Liver (tissue), 3 donors: ENCODE results near the gene GPR15LG.
"Not testable (repeated sequence)": the region's sequence is repeated elsewhere in the genome, so short reads cannot be mapped to it uniquely, and the experiment has no call there.

ENCODE experiments used
- CTCF ChIP-seq: fragments of 150-350 bp; IDR thresholded peaks from 2 replicates; pipeline ENCODE4 v1.5.1; 2017; ENCODE audit warnings: improper control_type of control experiment, low read depth, low read length; ENCODE audit not compliant: missing input control
- HNF4A ChIP-seq, 2 donors: conservative IDR thresholded peaks; 2 replicates each; pipeline ENCODE4 v1.6.1; 2016; ENCODE audit warnings: antibody characterized with exemption in 2 of 2, mild to moderate bottlenecking in 2 of 2
- HNF4G ChIP-seq: IDR thresholded peaks from 2 replicates; pipeline ENCODE4 v1.6.1; 2016; ENCODE audit warnings: antibody characterized with exemption
- JUND ChIP-seq, 2 donors: IDR thresholded peaks; 2 replicates each; pipeline ENCODE4 v1.6.1; 2016; ENCODE audit warnings: antibody characterized with exemption in 2 of 2
- MAX ChIP-seq: IDR thresholded peaks from 2 replicates; pipeline ENCODE4 v1.6.1; 2016; ENCODE audit warnings: antibody characterized with exemption
- RAD21 ChIP-seq, 2 donors: IDR thresholded peaks; 2 replicates each; pipeline ENCODE4 v1.6.1; 2016; ENCODE audit warnings: antibody characterized with exemption in 2 of 2, mild to moderate bottlenecking in 2 of 2
- RXRA ChIP-seq, 2 donors: IDR thresholded peaks; 2 replicates each; pipeline ENCODE4 v1.6.1; 2017 to 2018; ENCODE audit warnings: antibody characterized with exemption in 2 of 2, mild to moderate bottlenecking in 1 of 2
- SP1 ChIP-seq: IDR thresholded peaks from 2 replicates; pipeline ENCODE4 v1.6.1; 2018; ENCODE audit warnings: antibody characterized with exemption, mild to moderate bottlenecking
- TAF1 ChIP-seq: conservative IDR thresholded peaks from 2 replicates; pipeline ENCODE4 v1.6.1; 2016; ENCODE audit warnings: antibody characterized with exemption, mild to moderate bottlenecking
- YY1 ChIP-seq: IDR thresholded peaks from 2 replicates; pipeline ENCODE4 v1.6.1; 2016; ENCODE audit warnings: antibody characterized with exemption, mild to moderate bottlenecking
- ZBTB33 ChIP-seq: IDR thresholded peaks from 2 replicates; pipeline ENCODE4 v1.6.1; 2016; ENCODE audit warnings: antibody characterized with exemption
- TF ChIP-seq, protein P1 (sequence below): IDR thresholded peaks from 2 replicates; pipeline ENCODE4 v1.6.1; 2016; ENCODE audit warnings: antibody characterized with exemption, mild to moderate bottlenecking
- donor health status: healthy.
- donor health status: healthy.

DNA sequence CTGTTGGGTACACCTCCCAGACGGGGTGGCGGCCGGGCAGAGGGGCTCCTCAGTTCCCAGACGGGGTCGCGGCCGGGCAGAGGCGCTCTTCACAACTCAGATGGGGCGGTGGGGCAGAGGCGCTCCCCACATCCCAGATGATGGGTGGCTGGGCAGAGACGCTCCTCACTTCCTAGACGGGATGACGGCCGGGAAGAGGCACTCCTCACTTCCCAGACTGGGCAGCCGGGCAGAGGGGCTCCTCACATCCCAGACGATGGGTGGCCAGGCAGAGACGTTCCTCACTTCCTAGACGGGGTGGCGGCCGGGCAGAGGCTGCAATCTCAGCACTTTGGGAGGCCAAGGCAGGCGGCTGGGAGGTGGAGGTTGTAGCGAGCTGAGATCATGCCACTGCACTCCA is 6.8 kb downstream of the GPR15LG start:
- not testable (repeated sequence) for TF ChIP-seq JUND (IDR thresholded peaks at IDR 0.05); CTCF; ZBTB33; RAD21 (IDR thresholded peaks at IDR 0.05); YY1; RXRA (IDR thresholded peaks at IDR 0.05); TAF1; MAX; HNF4A (conservative IDR thresholded peaks at IDR 0.05); SP1; HNF4G
- TF ChIP-seq, protein P1, sequence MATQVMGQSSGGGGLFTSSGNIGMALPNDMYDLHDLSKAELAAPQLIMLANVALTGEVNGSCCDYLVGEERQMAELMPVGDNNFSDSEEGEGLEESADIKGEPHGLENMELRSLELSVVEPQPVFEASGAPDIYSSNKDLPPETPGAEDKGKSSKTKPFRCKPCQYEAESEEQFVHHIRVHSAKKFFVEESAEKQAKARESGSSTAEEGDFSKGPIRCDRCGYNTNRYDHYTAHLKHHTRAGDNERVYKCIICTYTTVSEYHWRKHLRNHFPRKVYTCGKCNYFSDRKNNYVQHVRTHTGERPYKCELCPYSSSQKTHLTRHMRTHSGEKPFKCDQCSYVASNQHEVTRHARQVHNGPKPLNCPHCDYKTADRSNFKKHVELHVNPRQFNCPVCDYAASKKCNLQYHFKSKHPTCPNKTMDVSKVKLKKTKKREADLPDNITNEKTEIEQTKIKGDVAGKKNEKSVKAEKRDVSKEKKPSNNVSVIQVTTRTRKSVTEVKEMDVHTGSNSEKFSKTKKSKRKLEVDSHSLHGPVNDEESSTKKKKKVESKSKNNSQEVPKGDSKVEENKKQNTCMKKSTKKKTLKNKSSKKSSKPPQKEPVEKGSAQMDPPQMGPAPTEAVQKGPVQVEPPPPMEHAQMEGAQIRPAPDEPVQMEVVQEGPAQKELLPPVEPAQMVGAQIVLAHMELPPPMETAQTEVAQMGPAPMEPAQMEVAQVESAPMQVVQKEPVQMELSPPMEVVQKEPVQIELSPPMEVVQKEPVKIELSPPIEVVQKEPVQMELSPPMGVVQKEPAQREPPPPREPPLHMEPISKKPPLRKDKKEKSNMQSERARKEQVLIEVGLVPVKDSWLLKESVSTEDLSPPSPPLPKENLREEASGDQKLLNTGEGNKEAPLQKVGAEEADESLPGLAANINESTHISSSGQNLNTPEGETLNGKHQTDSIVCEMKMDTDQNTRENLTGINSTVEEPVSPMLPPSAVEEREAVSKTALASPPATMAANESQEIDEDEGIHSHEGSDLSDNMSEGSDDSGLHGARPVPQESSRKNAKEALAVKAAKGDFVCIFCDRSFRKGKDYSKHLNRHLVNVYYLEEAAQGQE, result not testable (repeated sequence)
